HG03571 (cell line): ENCODE data around the gene FGFR4.

Source experiments
- ATAC-seq: cut with Tn5 transposase; IDR thresholded peaks from one replicate; pipeline ENCODE4 v1.9.1; 2021; ENCODE audit not compliant: unreplicated experiment

The FGFR4 gene

DNA sequence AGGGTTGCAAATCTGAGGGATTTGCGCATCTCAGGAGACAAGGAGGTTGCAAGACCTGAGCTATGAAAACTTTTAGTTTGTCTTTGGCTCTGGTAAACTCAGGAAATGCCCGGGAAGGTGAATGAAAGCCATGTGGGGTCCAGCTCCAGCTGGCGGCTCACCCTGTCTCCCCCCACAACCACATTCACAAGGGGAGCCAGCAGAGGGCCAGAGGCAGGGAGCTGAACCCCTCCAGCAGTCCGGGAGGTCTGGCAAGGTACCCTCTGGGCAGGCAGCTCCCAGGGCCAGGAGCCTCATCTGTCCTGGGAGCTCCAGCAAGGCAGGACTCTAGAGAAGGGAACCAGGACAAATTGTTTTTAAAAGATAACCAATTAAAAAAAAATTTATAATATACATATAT is 2.5 kb upstream of the FGFR4 start:
- no peak for ATAC-seq

DNA sequence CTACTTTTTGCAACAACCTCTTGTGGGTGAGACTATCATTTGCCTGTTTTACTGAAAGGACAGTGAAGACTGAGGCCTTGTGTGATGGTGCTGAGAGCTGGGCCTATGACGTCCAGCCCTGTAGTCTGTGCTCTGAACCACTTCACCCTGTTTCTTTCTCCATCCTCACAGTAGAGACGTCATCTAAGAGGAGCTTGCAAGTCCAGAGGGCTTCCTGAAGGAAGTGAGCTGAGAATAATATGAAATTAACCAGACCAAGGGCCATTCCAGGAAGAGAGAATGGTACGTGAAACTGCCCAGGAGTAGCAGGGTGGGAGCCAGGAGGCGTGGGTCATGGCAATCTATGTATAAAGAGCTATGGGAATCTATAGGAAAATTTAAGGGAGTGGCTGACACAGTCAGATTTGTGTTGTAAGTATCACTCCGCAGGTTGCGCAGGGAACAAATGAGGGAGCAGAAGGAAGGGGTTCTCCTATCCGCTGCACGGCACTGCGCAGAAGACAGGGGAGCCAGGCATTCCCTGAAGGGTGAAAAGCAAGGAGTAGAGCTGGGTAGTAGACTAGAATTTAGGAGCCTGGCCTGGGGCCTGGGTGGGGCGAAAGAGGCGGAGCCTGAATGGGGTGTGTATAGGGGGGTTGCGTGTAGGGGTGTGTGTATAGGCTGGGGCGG is 596 bp upstream of the FGFR4 start:
- ATAC-seq = no peak

DNA sequence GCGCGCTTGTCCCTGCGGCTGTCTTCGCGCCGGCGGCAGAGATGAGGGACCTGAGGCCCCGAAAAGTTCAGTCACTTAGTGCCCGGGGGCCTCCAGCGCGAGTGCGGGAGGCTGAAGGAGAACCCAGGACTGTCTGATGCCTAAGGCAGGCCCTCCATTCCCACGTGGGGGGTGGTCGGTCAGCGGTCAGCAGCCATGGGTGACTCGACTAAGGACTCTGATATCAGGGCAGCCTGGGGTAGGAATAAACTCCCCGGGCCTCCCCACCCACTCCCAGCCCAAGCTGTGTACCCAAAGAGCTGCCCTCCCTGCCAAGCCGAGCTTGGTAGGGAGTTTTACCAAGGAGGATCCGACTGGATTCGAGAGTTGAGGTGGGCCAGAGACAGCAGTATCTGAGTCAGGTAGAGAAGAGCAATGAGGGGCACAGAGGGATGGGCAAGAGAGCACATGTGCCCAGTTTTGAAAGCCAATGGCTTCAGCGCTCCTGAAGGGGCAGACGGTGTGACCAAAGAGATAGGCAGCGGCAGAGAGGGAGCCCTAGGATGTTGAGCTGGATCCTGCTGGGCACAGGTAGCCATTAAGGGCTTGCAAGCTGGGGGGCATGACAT is 787 bp downstream of the FGFR4 start:
- no peak for ATAC-seq

DNA sequence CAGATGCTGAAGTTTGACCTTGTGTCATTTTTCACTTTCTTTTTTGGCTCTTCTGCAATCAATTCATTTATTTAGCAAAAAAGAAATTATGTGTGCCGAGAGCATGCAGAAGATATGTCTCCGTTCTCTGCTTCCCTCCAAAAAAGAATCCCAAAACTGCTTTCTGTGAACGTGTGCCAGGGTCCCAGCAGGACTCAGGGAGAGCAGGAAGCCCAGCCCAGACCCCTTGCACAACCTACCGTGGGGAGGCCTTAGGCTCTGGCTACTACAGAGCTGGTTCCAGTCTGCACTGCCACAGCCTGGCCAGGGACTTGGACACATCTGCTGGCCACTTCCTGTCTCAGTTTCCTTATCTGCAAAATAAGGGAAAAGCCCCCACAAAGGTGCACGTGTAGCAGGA is 2.4 kb downstream of the FGFR4 start:
- no peak for ATAC-seq

DNA sequence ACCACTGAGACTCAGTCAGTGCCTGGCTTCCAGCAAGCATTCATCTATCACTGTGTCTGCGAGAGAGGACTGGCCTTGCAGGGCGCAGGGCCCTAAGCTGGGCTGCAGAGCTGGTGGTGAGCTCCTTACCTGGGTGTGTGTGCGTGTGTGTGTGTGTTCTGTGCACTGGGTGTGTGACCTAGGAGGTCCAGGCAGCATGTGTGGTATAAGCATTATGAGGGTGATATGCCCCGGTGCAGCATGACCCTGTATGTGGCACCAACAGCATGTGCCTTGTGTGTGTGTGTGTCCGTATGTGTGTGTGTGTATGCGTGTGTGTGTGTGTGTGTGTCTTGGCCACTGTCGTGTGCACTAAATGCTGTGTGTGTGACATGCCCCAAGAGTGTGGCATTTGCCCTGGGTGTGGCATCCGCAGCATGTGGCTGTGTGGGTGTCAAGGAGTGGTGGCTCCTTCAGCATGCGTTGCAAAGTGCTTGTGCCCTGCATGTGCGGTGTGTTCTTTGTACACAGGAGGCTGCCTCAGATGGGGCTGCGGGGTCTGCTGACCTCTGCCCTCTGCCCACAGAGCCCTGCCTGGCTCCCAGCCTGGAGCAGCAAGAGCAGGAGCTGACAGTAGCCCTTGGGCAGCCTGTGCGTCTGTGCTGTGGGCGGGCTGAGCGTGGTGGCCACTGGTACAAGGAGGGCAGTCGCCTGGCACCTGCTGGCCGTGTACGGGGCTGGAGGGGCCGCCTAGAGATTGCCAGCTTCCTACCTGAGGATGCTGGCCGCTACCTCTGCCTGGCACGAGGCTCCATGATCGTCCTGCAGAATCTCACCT is 3.3 kb downstream of the FGFR4 start:
- no peak for ATAC-seq

DNA sequence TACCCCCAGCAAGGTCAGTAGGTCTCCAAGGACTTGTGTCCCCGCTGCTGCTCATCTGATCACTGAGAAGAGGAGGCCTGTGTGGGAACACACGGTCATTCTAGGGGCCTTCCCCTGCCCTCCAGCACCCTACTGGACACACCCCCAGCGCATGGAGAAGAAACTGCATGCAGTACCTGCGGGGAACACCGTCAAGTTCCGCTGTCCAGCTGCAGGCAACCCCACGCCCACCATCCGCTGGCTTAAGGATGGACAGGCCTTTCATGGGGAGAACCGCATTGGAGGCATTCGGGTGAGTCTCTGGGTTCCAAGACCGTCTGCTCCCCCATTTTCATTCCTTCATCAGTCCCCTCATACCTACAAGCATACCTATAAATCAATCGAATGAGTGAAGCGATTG is 4.1 kb downstream of the FGFR4 start:
- ATAC-seq = no peak

DNA sequence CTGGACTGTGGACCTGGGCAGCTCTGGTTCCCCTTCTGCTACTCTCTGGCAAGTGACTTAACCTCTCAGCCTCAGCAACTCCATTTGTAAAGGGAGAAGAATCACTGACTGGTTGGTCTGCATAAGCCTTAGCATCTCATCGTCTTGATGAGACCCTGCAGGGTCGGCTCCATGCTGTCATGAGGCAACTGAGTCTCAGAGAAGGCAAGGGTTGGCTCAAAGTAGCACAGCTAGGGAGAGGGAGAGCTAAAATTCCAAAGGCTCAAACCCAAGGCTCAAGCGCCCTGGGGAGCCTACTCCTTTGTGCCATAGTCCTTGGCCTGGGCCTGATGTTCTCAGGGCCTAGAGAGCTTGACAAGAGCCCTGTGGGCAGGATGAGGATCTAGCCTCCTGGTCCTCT is 4.5 kb downstream of the FGFR4 start:
- ATAC-seq = no peak

DNA sequence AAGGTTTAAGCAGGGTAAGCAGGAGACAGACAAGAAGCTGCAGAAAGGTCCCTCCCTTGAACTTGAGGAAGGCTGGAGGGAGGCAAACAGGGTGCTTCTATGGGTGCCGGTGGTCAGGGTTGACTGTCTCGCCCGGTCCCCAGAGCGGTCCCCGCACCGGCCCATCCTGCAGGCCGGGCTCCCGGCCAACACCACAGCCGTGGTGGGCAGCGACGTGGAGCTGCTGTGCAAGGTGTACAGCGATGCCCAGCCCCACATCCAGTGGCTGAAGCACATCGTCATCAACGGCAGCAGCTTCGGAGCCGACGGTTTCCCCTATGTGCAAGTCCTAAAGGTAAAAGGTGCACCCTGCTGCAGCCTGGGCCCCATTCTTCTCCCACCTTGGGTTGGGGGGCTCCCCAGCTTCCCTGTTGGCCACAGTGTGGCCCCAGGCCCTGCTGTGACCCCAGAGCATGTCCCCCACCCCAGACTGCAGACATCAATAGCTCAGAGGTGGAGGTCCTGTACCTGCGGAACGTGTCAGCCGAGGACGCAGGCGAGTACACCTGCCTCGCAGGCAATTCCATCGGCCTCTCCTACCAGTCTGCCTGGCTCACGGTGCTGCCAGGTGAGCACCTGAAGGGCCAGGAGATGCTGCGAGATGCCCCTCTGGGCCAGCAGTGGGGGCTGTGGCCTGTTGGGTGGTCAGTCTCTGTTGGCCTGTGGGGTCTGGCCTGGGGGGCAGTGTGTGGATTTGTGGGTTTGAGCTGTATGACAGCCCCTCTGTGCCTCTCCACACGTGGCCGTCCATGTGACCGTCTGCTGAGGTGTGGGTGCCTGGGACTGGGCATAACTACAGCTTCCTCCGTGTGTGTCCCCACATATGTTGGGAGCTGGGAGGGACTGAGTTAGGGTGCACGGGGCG is 5.7 kb downstream of the FGFR4 start:
- no peak for ATAC-seq

DNA sequence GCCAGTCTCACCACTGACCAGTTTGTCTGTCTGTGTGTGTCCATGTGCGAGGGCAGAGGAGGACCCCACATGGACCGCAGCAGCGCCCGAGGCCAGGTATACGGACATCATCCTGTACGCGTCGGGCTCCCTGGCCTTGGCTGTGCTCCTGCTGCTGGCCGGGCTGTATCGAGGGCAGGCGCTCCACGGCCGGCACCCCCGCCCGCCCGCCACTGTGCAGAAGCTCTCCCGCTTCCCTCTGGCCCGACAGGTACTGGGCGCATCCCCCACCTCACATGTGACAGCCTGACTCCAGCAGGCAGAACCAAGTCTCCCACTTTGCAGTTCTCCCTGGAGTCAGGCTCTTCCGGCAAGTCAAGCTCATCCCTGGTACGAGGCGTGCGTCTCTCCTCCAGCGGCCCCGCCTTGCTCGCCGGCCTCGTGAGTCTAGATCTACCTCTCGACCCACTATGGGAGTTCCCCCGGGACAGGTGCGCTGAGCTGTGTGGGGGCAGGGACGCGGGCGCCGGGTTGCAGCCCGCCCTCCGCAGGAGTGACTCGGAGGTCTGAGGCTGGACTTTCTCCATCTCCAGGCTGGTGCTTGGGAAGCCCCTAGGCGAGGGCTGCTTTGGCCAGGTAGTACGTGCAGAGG is 6.5 kb downstream of the FGFR4 start:
- no peak for ATAC-seq

DNA sequence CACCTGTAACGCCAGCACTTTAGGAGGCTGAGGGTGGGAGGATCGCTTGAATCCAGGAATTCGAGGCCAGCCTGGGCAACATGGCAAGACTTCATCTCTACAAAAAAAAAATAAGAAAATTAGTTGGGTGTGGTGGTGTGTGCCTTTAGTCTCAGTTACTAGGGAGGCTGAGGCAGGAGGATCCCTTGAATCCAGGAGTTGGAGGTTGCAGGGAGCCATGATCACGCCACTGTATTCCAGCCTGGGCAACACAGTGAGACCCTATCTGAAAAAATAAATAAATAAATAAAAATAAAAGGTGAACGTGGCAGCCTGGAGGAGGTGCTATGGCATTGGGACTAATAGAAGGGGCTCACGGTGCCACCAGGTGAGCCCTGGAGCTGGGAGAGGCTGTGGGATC is 7.1 kb downstream of the FGFR4 start:
- no peak for ATAC-seq

DNA sequence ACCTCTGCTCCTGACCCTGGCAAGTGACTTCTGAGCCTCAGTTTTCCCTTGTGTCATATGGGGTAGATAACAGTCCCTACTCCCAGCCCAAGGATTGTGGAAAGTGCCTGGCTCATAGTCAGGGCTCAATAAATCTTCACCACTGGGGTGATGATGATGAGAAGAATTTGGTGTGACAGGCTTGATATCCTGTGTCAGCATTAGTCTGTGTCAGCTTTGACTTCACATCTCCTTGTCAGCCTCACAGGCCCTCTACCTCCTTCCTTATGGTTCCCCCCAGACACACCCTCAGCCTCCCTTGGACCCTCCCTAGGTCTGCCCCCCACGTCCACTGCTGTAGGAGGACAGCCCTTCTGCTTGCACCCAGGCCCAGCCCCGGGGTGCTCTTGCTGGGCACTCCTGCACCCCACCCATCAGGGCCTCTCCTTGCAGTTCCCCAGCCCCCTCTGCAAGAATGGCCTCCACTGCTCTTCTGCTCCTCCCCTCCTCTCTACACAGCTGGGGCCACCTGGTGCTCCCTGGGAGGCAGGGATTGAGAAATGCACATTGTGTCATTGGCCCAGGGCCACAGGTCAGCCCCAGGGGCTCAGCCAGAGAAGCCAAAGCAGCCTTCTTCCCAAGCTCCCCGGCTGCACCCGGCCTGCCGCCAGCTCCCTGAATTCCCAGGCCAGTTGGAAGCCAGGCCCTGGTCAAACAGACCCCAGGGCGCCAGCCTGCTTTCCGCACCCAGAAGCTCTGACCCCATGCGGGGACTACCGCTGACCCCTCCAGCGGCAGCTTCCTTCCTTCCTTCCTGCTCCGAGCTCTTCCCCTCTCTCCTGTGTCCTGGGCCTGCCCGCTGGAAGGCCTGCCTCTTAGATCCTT is 7.7 kb downstream of the FGFR4 start:
- no peak for ATAC-seq

DNA sequence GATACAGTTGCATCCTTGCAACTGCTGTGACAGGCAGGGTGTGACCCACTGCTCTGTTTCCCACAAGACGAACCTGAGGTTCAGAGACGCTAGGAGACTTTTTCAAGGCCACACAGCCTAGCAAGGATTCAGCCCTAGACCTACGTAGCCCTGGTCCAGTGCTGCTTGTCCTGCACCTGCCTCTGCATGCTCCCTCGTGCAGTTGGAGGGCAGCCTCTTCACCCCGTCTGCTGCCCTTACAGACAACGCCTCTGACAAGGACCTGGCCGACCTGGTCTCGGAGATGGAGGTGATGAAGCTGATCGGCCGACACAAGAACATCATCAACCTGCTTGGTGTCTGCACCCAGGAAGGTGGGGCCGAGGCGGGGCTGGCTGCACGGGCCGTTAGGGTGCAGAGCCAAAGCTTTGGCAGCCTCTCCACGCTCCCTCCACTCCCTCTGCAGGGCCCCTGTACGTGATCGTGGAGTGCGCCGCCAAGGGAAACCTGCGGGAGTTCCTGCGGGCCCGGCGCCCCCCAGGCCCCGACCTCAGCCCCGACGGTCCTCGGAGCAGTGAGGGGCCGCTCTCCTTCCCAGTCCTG is 8.5 kb downstream of the FGFR4 start:
- ATAC-seq = no peak

DNA sequence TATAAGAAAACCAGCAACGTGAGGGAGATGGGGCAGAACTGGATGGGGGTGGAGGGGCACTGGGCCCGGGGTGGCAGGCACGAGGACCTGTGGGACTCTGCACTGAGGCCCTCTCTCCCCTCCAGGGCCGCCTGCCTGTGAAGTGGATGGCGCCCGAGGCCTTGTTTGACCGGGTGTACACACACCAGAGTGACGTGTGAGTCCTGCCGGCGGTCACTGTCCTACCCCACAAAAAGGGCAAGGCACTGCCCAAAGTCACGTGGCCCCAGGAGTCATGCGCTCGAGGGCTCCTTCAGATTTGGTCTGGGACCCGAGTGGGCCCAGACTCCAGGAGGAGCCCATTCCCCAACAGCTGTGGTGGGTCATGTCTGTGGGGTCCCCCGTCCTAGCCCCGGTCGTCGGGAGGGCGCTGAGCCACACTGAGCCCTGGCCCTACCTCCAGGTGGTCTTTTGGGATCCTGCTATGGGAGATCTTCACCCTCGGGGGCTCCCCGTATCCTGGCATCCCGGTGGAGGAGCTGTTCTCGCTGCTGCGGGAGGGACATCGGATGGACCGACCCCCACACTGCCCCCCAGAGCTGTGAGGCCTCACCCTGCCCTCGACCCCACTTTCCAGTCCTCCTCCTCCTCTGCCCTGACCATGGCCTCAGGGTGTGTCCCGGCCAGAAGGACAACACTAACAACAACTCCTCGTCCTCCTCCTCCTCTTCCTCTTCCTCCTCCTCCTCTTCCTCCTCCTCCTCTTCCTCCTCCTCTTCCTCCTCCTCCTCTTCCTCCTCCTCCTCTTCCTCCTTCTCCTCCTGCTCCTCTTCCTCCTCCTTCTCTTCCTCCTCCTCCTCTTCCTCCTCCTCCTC is 9.7 kb downstream of the FGFR4 start:
- ATAC-seq = no peak

DNA sequence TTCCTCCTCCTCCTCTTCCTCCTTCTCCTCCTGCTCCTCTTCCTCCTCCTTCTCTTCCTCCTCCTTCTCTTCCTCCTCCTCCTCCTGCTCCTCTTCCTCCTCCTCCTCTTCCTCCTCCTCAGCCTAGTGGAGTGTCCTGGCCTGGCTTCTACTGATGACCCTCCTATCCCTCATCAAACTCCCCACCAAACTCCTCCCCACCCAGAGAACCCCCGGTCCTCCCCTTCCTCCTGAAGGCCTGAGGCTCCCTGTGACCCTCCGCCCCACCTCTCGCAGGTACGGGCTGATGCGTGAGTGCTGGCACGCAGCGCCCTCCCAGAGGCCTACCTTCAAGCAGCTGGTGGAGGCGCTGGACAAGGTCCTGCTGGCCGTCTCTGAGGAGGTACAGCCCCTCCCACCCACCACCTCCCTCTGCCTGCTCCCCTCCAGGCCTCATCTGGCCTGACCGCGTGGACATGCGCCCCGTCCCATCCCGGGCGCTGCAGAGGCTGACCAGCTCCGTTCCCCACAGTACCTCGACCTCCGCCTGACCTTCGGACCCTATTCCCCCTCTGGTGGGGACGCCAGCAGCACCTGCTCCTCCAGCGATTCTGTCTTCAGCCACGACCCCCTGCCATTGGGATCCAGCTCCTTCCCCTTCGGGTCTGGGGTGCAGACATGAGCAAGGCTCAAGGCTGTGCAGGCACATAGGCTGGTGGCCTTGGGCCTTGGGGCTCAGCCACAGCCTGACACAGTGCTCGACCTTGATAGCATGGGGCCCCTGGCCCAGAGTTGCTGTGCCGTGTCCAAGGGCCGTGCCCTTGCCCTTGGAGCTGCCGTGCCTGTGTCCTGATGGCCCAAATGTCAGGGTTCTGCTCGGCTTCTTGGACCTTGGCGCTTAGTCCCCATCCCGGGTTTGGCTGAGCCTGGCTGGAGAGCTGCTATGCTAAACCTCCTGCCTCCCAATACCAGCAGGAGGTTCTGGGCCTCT is 10.6 kb downstream of the FGFR4 start:
- ATAC-seq = no peak

DNA sequence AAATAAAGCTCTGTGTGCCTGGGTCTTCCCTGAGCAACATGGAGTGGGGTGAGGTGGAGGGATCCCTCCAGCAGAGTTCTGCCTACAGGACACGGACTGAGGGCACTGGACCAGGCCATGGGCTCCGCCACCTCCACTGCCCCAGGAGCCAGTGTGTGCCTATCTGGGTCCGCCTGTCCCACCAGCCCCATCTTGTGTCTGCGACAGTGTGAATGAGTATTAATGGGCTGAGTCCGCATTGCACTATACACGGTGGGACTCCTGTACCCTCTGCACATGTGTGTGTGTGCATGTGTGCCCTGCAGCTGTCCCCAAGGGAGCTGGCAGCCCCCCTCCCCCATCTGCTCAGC is 11.4 kb downstream of the FGFR4 start:
- ATAC-seq = no peak

DNA sequence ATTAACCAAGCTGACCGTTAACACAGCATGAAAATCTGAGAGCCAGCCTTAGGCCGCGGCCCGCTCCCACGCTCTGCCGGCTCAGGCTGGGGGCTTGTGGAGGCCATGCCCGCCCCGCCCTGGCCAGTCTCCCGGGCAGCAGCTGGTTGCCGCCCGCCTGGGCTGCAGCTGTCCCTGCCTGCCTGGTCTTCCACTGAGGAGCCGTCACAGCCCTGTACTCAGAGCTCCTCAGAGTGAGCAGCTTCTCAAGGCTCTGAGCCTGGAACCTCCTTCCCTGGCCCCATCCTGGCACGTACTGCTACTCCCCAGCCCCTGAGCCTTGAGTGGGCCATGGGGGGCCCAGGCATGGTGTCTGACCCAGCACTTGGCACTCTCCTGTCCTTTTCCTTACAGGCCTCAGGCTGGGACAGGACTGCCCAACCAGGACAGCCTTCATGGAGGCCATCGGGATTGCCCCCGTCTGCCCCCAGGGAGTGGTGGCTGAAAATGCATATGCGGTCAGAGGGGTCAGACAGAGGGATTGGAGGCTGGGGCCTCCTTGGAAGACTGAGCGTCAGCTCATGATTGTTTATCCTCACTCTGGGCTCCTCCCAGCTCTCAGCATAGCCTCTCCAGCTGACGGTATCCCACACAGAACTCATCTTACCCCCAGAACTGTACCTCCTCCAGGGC is 11.9 kb downstream of the FGFR4 start:
- ATAC-seq = no peak
